ENCODE measurements around the gene DACH1. TPM values are rescaled to one million over a fixed set of nuclear protein-coding genes. Genes with fewer than 3 reads are reported as not detected.

Gene DACH1
- total and polyA plus RNA-seq, 9 of the 15 experiments (the other 6 are each of a cell fraction or from before 2014, with no cell fraction given), result 0.04 to 0.07 (median 0.04) TPM; not detected in 2

DNA sequence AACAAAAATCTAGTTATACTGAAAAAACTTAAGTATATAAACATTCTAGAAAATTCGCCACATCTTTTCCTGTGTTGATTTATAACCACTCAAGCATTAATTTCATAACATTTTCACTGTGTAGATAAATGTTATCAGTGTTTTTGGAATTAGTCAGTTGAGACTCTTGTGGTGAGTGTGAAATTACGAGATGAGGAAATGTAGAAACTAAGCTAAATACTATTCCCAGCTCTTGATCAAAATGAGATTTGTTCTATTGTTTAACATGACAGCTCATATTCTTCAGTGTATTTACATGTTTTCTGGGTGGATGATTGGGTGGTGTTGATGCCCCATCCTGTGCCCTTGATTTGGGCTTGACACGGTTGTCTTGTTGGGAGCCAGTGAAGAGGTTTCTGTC is 406.8 kb downstream of the DACH1 start (continued):
- TF ChIP-seq, protein P1, sequence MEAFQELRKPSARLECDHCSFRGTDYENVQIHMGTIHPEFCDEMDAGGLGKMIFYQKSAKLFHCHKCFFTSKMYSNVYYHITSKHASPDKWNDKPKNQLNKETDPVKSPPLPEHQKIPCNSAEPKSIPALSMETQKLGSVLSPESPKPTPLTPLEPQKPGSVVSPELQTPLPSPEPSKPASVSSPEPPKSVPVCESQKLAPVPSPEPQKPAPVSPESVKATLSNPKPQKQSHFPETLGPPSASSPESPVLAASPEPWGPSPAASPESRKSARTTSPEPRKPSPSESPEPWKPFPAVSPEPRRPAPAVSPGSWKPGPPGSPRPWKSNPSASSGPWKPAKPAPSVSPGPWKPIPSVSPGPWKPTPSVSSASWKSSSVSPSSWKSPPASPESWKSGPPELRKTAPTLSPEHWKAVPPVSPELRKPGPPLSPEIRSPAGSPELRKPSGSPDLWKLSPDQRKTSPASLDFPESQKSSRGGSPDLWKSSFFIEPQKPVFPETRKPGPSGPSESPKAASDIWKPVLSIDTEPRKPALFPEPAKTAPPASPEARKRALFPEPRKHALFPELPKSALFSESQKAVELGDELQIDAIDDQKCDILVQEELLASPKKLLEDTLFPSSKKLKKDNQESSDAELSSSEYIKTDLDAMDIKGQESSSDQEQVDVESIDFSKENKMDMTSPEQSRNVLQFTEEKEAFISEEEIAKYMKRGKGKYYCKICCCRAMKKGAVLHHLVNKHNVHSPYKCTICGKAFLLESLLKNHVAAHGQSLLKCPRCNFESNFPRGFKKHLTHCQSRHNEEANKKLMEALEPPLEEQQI (IDR thresholded peaks at IDR 0.05), result no peak
- TF ChIP-seq, protein P2, sequence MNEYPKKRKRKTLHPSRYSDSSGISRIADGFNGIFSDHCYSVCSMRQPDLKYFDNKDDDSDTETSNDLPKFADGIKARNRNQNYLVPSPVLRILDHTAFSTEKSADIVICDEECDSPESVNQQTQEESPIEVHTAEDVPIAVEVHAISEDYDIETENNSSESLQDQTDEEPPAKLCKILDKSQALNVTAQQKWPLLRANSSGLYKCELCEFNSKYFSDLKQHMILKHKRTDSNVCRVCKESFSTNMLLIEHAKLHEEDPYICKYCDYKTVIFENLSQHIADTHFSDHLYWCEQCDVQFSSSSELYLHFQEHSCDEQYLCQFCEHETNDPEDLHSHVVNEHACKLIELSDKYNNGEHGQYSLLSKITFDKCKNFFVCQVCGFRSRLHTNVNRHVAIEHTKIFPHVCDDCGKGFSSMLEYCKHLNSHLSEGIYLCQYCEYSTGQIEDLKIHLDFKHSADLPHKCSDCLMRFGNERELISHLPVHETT (CRISPR knock-in tag; conservative IDR thresholded peaks at IDR 0.05 in 1 of 2, IDR thresholded peaks at IDR 0.05 in 1 of 2), result no peak
- no peak for TF ChIP-seq RFX1 (IDR thresholded peaks at IDR 0.05)
- TF ChIP-seq, protein P3, sequence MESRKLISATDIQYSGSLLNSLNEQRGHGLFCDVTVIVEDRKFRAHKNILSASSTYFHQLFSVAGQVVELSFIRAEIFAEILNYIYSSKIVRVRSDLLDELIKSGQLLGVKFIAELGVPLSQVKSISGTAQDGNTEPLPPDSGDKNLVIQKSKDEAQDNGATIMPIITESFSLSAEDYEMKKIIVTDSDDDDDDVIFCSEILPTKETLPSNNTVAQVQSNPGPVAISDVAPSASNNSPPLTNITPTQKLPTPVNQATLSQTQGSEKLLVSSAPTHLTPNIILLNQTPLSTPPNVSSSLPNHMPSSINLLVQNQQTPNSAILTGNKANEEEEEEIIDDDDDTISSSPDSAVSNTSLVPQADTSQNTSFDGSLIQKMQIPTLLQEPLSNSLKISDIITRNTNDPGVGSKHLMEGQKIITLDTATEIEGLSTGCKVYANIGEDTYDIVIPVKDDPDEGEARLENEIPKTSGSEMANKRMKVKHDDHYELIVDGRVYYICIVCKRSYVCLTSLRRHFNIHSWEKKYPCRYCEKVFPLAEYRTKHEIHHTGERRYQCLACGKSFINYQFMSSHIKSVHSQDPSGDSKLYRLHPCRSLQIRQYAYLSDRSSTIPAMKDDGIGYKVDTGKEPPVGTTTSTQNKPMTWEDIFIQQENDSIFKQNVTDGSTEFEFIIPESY (CRISPR knock-in tag; IDR thresholded peaks at IDR 0.05), result no peak

DNA sequence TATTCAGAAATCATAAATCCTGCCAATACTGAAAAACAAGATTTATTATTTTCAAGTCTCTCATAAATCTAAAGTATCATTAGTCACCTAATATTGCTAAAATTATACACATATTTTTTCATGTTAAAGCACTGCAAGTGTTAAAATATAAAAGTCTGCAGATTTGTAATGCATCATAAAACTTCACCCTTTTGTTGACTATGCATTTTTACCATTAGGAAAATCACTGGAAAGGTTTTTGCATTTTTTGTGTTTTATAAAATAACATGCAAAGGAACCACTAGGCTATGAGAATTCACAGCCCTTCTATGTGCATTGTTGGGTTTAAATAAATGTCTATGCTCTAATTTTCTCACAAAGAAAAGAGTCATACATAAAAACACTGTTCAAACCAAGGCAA is 407.3 kb downstream of the DACH1 start:
- Histone ChIP-seq H4K20me1 (replicated peaks; ENCODE audit: control insufficient read depth, insufficient read depth, low read length) (no peaks in the 10 kb centered on the region), H3K9ac (ENCODE audit: insufficient read depth in 1 of 2, low read depth in 2 of 2, low read length in 2 of 2) (no peak overlapping the region), H2AFZ (ENCODE audit: low read depth, low read length) (no peak overlapping the region), H3K4me1 (replicated peaks in 1 of 2; ENCODE audit: control insufficient read depth in 2 of 2, insufficient read depth in 2 of 2, low read length in 2 of 2) (no peaks in the 10 kb centered on the region), H3K4me2 (ENCODE audit: insufficient read depth, low read length) (no peak overlapping the region), H3K9me1 (ENCODE audit: control insufficient read depth, insufficient read depth, low read length) (no peaks in the 10 kb centered on the region), H3K79me2 (ENCODE audit: control insufficient read depth, insufficient read depth, low read length) (no peaks in the 10 kb centered on the region), H3K9me3 (replicated peaks; ENCODE audit: control insufficient read depth, insufficient read depth, low read depth, low read length) (no peaks in the 10 kb centered on the region), H3K27ac (ENCODE audit: extremely low read depth, low read depth, low read length) (no peak overlapping the region), H3K4me3 (no peak overlapping the region), H3K36me3 (ENCODE audit: control insufficient read depth, insufficient read depth, low read length) (no peaks in the 10 kb centered on the region), H3K27me3 (ENCODE audit: control insufficient read depth in 2 of 2, insufficient read depth in 2 of 2, low read length in 2 of 2) (no peaks in the 10 kb centered on the region)
- intact Hi-C loops (cut with micrococcal nuclease), result no loop called here
- BruUV-seq (replicated peaks), result no TSS peak
- FAIRE-seq, result no peak
- ATAC-seq, result no peak
- ChIA-PET POLR2A (no interaction called here), CTCF (ENCODE audit: low intra/inter-chr PET ratio) (no interaction called here)
- no peak for DNase-seq (ENCODE audit: extremely low read depth in 1 of 4, low spot score in 3 of 4)
- TF ChIP-seq ZNF354B (CRISPR knock-in tag; IDR thresholded peaks at IDR 0.05) (no peak), ZNF778 (CRISPR knock-in tag; IDR thresholded peaks at IDR 0.05) (no peak), ZNF644 (tag; IDR thresholded peaks at IDR 0.05; ENCODE audit: low read depth) (no peak), RHOXF2B (CRISPR knock-in tag; conservative IDR thresholded peaks at IDR 0.05) (no peak), ZNF133 (CRISPR knock-in tag; IDR thresholded peaks at IDR 0.05) (no peak), KAT8 (IDR thresholded peaks at IDR 0.05; ENCODE audit: low read depth) (no peak)
- TF ChIP-seq, protein P4, sequence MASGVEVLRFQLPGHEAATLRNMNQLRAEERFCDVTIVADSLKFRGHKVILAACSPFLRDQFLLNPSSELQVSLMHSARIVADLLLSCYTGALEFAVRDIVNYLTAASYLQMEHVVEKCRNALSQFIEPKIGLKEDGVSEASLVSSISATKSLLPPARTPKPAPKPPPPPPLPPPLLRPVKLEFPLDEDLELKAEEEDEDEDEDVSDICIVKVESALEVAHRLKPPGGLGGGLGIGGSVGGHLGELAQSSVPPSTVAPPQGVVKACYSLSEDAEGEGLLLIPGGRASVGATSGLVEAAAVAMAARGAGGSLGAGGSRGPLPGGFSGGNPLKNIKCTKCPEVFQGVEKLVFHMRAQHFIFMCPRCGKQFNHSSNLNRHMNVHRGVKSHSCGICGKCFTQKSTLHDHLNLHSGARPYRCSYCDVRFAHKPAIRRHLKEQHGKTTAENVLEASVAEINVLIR (CRISPR knock-in tag; IDR thresholded peaks at IDR 0.05), result no peak
- in situ Hi-C loops (cut with MboI), result no loop called here

Measured in K562 (cell line).